Measurements from ENCODE around the gene RIMBP2. TPM values are rescaled to one million over a fixed set of nuclear protein-coding genes. Genes with fewer than 3 reads are reported as not detected.

Gene RIMBP2
- polyA plus RNA-seq, 1 donor from 2014 or later = 14.6 TPM

- Histone ChIP-seq H4K20me1 (ENCODE audit: insufficient read depth) (no peaks in the 10 kb centered on the region), H2AFZ (ENCODE audit: low read depth, low read length) (no peak overlapping the region), H3K27ac (ENCODE audit: low read length) (no peak overlapping the region), H3K9me3 (ENCODE audit: low read length) (no peaks in the 10 kb centered on the region), H3K79me2 (replicated peaks; ENCODE audit: insufficient read depth, low read length) (no peaks in the 10 kb centered on the region), H3K9ac (ENCODE audit: low read length) (no peak overlapping the region), H3K36me3 (ENCODE audit: insufficient read depth, low read length) (no peaks in the 10 kb centered on the region), H3K27me3 (ENCODE audit: insufficient read depth, low read depth, low read length) (no peaks in the 10 kb centered on the region), H3K4me3 (ENCODE audit: low read length) (no peak overlapping the region), H3K9me2 (ENCODE audit: insufficient read depth, low read length) (no peaks in the 10 kb centered on the region), H3K4me2 (ENCODE audit: low read length) (no peak overlapping the region), H3F3A (ENCODE audit: insufficient read depth, low read length, poor library complexity, severe bottlenecking) (no peaks in the 10 kb centered on the region)
- TF ChIP-seq RAD21 (conservative IDR thresholded peaks at IDR 0.05) (no peak), TAF1 (IDR thresholded peaks at IDR 0.05; ENCODE audit: low read depth) (no peak), MXI1 (conservative IDR thresholded peaks at IDR 0.05; ENCODE audit: poor library complexity, severe bottlenecking) (no peak), POLR2AphosphoS5 (IDR thresholded peaks at IDR 0.05) (no peak), EP300 (conservative IDR thresholded peaks at IDR 0.05; ENCODE audit: poor library complexity, severe bottlenecking) (no peak), EZH2 (IDR thresholded peaks at IDR 0.05; ENCODE audit: borderline replicate concordance, insufficient read depth, low read length, poor library complexity, severe bottlenecking) (no peak), SMC3 (conservative IDR thresholded peaks at IDR 0.05; ENCODE audit: poor library complexity) (no peak), CTCF (IDR thresholded peaks at IDR 0.05; ENCODE audit: poor library complexity, severe bottlenecking) (no peak)
- TF ChIP-seq, protein P1, sequence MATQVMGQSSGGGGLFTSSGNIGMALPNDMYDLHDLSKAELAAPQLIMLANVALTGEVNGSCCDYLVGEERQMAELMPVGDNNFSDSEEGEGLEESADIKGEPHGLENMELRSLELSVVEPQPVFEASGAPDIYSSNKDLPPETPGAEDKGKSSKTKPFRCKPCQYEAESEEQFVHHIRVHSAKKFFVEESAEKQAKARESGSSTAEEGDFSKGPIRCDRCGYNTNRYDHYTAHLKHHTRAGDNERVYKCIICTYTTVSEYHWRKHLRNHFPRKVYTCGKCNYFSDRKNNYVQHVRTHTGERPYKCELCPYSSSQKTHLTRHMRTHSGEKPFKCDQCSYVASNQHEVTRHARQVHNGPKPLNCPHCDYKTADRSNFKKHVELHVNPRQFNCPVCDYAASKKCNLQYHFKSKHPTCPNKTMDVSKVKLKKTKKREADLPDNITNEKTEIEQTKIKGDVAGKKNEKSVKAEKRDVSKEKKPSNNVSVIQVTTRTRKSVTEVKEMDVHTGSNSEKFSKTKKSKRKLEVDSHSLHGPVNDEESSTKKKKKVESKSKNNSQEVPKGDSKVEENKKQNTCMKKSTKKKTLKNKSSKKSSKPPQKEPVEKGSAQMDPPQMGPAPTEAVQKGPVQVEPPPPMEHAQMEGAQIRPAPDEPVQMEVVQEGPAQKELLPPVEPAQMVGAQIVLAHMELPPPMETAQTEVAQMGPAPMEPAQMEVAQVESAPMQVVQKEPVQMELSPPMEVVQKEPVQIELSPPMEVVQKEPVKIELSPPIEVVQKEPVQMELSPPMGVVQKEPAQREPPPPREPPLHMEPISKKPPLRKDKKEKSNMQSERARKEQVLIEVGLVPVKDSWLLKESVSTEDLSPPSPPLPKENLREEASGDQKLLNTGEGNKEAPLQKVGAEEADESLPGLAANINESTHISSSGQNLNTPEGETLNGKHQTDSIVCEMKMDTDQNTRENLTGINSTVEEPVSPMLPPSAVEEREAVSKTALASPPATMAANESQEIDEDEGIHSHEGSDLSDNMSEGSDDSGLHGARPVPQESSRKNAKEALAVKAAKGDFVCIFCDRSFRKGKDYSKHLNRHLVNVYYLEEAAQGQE (IDR thresholded peaks at IDR 0.05; ENCODE audit: borderline replicate concordance) = no peak
Observed at GRCh38 chr12:130405332-130405731, 310.8 kb downstream of the RIMBP2 start.

GRCh38 chr12:130401703-130402102 lies 314.4 kb downstream of the RIMBP2 start:
- no peaks in the 10 kb centered on the region for H3K9me2 ChIP-seq (ENCODE audit: insufficient read depth, low read length)
- no peak overlapping the region for H3K4me3 ChIP-seq (ENCODE audit: low read length)
- H3F3A ChIP-seq (ENCODE audit: insufficient read depth, low read length, poor library complexity, severe bottlenecking) = no peaks in the 10 kb centered on the region
- no peak overlapping the region for H3K9ac ChIP-seq (ENCODE audit: low read length)
- no peak overlapping the region for H3K4me2 ChIP-seq (ENCODE audit: low read length)
- H3K36me3 ChIP-seq (ENCODE audit: insufficient read depth, low read length) = no peaks in the 10 kb centered on the region
- no peaks in the 10 kb centered on the region for H3K9me3 ChIP-seq (ENCODE audit: low read length)
- TF ChIP-seq, protein P1 (IDR thresholded peaks at IDR 0.05; ENCODE audit: borderline replicate concordance) = no peak
- peak; percentile 78 for TF ChIP-seq CTCF (IDR thresholded peaks at IDR 0.05; ENCODE audit: poor library complexity, severe bottlenecking)
- TF ChIP-seq POLR2AphosphoS5 (IDR thresholded peaks at IDR 0.05) = no peak
- peak; percentile 89 for TF ChIP-seq RAD21 (conservative IDR thresholded peaks at IDR 0.05)
- TF ChIP-seq SMC3 (conservative IDR thresholded peaks at IDR 0.05; ENCODE audit: poor library complexity) = peak; percentile 94
- H4K20me1 ChIP-seq (ENCODE audit: insufficient read depth) = no peaks in the 10 kb centered on the region
- no peak overlapping the region for H2AFZ ChIP-seq (ENCODE audit: low read depth, low read length)
- H3K79me2 ChIP-seq (replicated peaks; ENCODE audit: insufficient read depth, low read length) = no peaks in the 10 kb centered on the region
- H3K27me3 ChIP-seq (ENCODE audit: insufficient read depth, low read depth, low read length) = no peaks in the 10 kb centered on the region
- no peak overlapping the region for H3K27ac ChIP-seq (ENCODE audit: low read length)

All from neural cell (in vitro differentiated cells).